ENCODE measurements around the gene MICA. TPM values are rescaled to one million over a fixed set of nuclear protein-coding genes. Genes with fewer than 3 reads are reported as not detected.

Gene MICA
- total RNA-seq, 1 experiment from 2014 or later = 35.0 TPM

DNA sequence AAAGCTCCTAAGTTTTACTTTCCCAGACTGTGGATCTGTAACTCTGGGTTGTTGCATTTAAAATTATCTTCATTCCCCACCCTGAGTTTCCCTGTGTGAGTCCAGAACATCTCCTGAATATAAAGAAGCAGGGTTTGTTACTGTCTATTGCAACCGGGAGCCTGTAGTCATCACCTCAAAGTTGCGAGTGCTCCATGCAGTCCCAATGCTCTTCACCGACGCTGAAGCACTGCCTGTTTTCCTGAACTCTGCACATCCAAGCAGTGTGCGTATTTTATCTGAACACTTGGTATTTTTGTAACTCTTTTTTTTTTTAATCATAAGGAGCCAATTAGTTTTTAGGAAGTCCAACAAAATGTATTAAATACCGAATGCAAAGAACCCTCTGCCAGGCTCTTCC, 45.5 kb upstream of the MICA start:
- intact Hi-C loops (cut with micrococcal nuclease) = loop anchor here (5.0 kb wide), 1 partner anchor 86 kb away; the partner anchor contains the start of gene HLA-C
- no peak overlapping the region for H3K27ac ChIP-seq (ENCODE audit: low read length)
- H3K4me3 ChIP-seq (ENCODE audit: low read length) = no peak overlapping the region
- no peak overlapping the region for H2AFZ ChIP-seq (ENCODE audit: low read length)
- H3F3A ChIP-seq (ENCODE audit: low read length, unreplicated experiment) = no peaks in the 10 kb centered on the region
- no peaks in the 10 kb centered on the region for H3K9me2 ChIP-seq (replicated peaks; ENCODE audit: low read length)
- no peak overlapping the region for H3K4me2 ChIP-seq (ENCODE audit: low read length)
- TF ChIP-seq EZH2phosphoT487 (IDR thresholded peaks at IDR 0.05; ENCODE audit: borderline replicate concordance, low read length) (no peak), EZH2 (IDR thresholded peaks at IDR 0.05; ENCODE audit: low read length, unreplicated experiment) (no peak)
- TF ChIP-seq, protein P1, sequence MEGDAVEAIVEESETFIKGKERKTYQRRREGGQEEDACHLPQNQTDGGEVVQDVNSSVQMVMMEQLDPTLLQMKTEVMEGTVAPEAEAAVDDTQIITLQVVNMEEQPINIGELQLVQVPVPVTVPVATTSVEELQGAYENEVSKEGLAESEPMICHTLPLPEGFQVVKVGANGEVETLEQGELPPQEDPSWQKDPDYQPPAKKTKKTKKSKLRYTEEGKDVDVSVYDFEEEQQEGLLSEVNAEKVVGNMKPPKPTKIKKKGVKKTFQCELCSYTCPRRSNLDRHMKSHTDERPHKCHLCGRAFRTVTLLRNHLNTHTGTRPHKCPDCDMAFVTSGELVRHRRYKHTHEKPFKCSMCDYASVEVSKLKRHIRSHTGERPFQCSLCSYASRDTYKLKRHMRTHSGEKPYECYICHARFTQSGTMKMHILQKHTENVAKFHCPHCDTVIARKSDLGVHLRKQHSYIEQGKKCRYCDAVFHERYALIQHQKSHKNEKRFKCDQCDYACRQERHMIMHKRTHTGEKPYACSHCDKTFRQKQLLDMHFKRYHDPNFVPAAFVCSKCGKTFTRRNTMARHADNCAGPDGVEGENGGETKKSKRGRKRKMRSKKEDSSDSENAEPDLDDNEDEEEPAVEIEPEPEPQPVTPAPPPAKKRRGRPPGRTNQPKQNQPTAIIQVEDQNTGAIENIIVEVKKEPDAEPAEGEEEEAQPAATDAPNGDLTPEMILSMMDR (conservative IDR thresholded peaks at IDR 0.05; ENCODE audit: low read depth, low read length) = no peak
- H4K20me1 ChIP-seq (ENCODE audit: low read length) = no peaks in the 10 kb centered on the region
- H3K36me3 ChIP-seq (ENCODE audit: low read depth, low read length) = no peaks in the 10 kb centered on the region
- DNase-seq (no peak), ATAC-seq (no peak)
- H3K4me1 ChIP-seq (ENCODE audit: insufficient read depth, low read length) = no peaks in the 10 kb centered on the region
- H3K9ac ChIP-seq (ENCODE audit: low read length) = no peak overlapping the region
- H3K79me2 ChIP-seq (ENCODE audit: low read length) = no peaks in the 10 kb centered on the region
- ChIA-PET POLR2A (ENCODE audit: unreplicated experiment) (no interaction called here), CTCF (interaction anchor here (0.6 kb wide), 1 partner anchor 9 kb away, joined by 3 read pairs; no protein-coding TSS in a partner anchor)
- H3K27me3 ChIP-seq (ENCODE audit: low read length) = peaks cover 12% of the 10 kb centered on the region; the same call in 1 of the 2 replicates
- BruUV-seq (replicated peaks) = no TSS peak
- no peaks in the 10 kb centered on the region for H3K9me3 ChIP-seq (ENCODE audit: low read length)

DNA sequence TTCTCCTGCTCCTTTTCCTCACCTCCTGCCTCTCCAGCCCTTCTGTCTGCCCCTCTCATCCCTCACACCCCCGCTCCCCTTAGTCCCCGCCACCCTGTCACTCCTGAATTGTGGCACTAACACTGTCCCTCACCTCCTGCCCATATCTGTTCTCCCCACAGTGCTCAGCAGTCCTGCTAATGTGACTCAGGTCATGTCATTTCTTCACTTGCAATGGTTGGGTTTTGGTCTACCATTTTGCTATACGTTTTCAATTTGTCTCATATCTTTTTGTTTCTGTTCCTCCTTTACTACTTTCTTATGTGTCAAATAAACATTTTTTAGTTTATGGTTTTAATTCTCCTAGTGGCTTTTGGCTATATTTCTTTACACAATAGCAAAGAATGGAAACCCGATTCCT, 45.1 kb upstream of the MICA start:
- no peaks in the 10 kb centered on the region for H3K9me3 ChIP-seq (ENCODE audit: low read length)
- H3K36me3 ChIP-seq (ENCODE audit: low read depth, low read length) = no peaks in the 10 kb centered on the region
- no peaks in the 10 kb centered on the region for H4K20me1 ChIP-seq (ENCODE audit: low read length)
- TF ChIP-seq, protein P1 (conservative IDR thresholded peaks at IDR 0.05; ENCODE audit: low read depth, low read length) = no peak
- TF ChIP-seq EZH2phosphoT487 (IDR thresholded peaks at IDR 0.05; ENCODE audit: borderline replicate concordance, low read length) (no peak), EZH2 (IDR thresholded peaks at IDR 0.05; ENCODE audit: low read length, unreplicated experiment) (no peak)
- H3F3A ChIP-seq (ENCODE audit: low read length, unreplicated experiment) = no peaks in the 10 kb centered on the region
- H3K9me2 ChIP-seq (replicated peaks; ENCODE audit: low read length) = no peaks in the 10 kb centered on the region
- no peak for DNase-seq
- intact Hi-C loops (cut with micrococcal nuclease) = loop anchor here (5.0 kb wide), 1 partner anchor 86 kb away; the partner anchor contains the start of gene HLA-C
- H3K27me3 ChIP-seq (ENCODE audit: low read length) = peaks cover 13% of the 10 kb centered on the region; the same call in 1 of the 2 replicates
- no peak overlapping the region for H3K4me2 ChIP-seq (ENCODE audit: low read length)
- CTCF ChIA-PET = no interaction called here
- H3K4me1 ChIP-seq (ENCODE audit: insufficient read depth, low read length) = no peaks in the 10 kb centered on the region
- BruUV-seq (replicated peaks) = no TSS peak
- H2AFZ ChIP-seq (ENCODE audit: low read length) = no peak overlapping the region
- H3K79me2 ChIP-seq (ENCODE audit: low read length) = no peaks in the 10 kb centered on the region
- POLR2A ChIA-PET (ENCODE audit: unreplicated experiment) = interaction anchor here (0.5 kb wide), 1 partner anchor 10 kb away, joined by 4 read pairs; no protein-coding TSS in a partner anchor
- no peak for ATAC-seq
- no peak overlapping the region for H3K9ac ChIP-seq (ENCODE audit: low read length)
- H3K4me3 ChIP-seq (ENCODE audit: low read length) = no peak overlapping the region
- no peak overlapping the region for H3K27ac ChIP-seq (ENCODE audit: low read length)

GRCh38 chr6:31359581-31359980, 43.8 kb upstream of the MICA start:
- Histone ChIP-seq H3F3A (ENCODE audit: low read length, unreplicated experiment) (no peaks in the 10 kb centered on the region), H3K27ac (ENCODE audit: low read length) (no peak overlapping the region), H3K36me3 (ENCODE audit: low read depth, low read length) (no peaks in the 10 kb centered on the region), H3K4me1 (ENCODE audit: insufficient read depth, low read length) (no peaks in the 10 kb centered on the region), H4K20me1 (ENCODE audit: low read length) (no peaks in the 10 kb centered on the region), H3K9me2 (replicated peaks; ENCODE audit: low read length) (no peaks in the 10 kb centered on the region), H3K4me3 (ENCODE audit: low read length) (no peak overlapping the region), H2AFZ (ENCODE audit: low read length) (no peak overlapping the region), H3K27me3 (ENCODE audit: low read length) (peaks cover 13% of the 10 kb centered on the region; the same call in 1 of the 2 replicates), H3K79me2 (ENCODE audit: low read length) (no peaks in the 10 kb centered on the region), H3K4me2 (ENCODE audit: low read length) (no peak overlapping the region), H3K9me3 (ENCODE audit: low read length) (no peaks in the 10 kb centered on the region), H3K9ac (ENCODE audit: low read length) (no peak overlapping the region)
- TF ChIP-seq EZH2 (IDR thresholded peaks at IDR 0.05; ENCODE audit: low read length, unreplicated experiment) (no peak), EZH2phosphoT487 (IDR thresholded peaks at IDR 0.05; ENCODE audit: borderline replicate concordance, low read length) (no peak)
- TF ChIP-seq, protein P1 (conservative IDR thresholded peaks at IDR 0.05; ENCODE audit: low read depth, low read length) = no peak
- BruUV-seq (replicated peaks) = no TSS peak
- intact Hi-C loops (cut with micrococcal nuclease) = loop anchor here (5.0 kb wide), 1 partner anchor 87 kb away; the partner anchor contains the start of gene HLA-C
- CTCF ChIA-PET = no interaction called here
- DNase-seq (no peak), ATAC-seq (no peak)
- POLR2A ChIA-PET (ENCODE audit: unreplicated experiment) = no interaction called here
